Left lung (tissue), 10 donors: Measurements from ENCODE around the gene LRRC37A3. TPM values are rescaled to one million over a fixed set of nuclear protein-coding genes. Genes with fewer than 3 reads are reported as not detected.
"Not testable (repeated sequence)": the region's sequence is repeated elsewhere in the genome, so short reads cannot be mapped to it uniquely, and the experiment has no call there.

Experiments used
- ATAC-seq: fragments of 200-7000 bp; cut with Tn5 transposase; one replicate; pipeline ENCODE4 v1.9.1; 2020; ENCODE audit warnings: moderate library complexity
- DNase-seq, 4 donors: peaks; one replicate each; pipeline ENCODE4 v3.0.0-alpha.2; 2013 to 2020
- H3K27ac ChIP-seq, 2 donors: fragments of 200-600 bp; sonication (generic) in 1 of 2; one replicate each; pipeline versions ENCODE4 v1.5.0 to v1.8.0; 2020 to 2021
- H3K27me3 ChIP-seq, 2 donors: fragments of 200-600 bp; sonication (generic) in 1 of 2; one replicate each; pipeline versions ENCODE4 v1.5.0 to v1.8.0; 2020 to 2021
- H3K36me3 ChIP-seq, 2 donors: fragments of 200-600 bp; sonication (generic) in 1 of 2; one replicate each; pipeline versions ENCODE4 v1.5.0 to v1.8.0; 2020 to 2021
- H3K4me1 ChIP-seq, 2 donors: fragments of 200-600 bp; one replicate each; pipeline ENCODE4 v1.8.0; 2021
- H3K4me3 ChIP-seq, 2 donors: fragments of 200-600 bp; sonication (generic) in 1 of 2; one replicate each; pipeline versions ENCODE4 v1.5.0 to v1.8.0; 2020 to 2021; ENCODE audit warnings: mild to moderate bottlenecking in 1 of 2
- H3K9me3 ChIP-seq, 2 donors: fragments of 200-600 bp; sonication (generic) in 1 of 2; one replicate each; pipeline versions ENCODE4 v1.5.0 to v1.8.0; 2020 to 2021
- intact Hi-C, 2 donors: fragments of 100-400 bp; cut with DNase I; formaldehyde crosslinking; loops; one replicate each; pipeline versions ENCODE4 v1.11.2 to v1.14.2; 2022
- polyA plus RNA-seq, 6 donors: library from polyadenylated mRNA; unstranded; fragments of 120-200 nt; gene quantifications; one replicate each; pipeline ENCODE4 v1.2.1, GENCODE V29; 2013; ENCODE audit not compliant: insufficient read length in 6 of 6
- total RNA-seq, 2 donors: library from RNA; stranded (reverse); fragmentation: NEBNext Ultra II Directional; extraction: Animal tissue kit (Norgen Biotek cat#: 25700); gene quantifications; one replicate each; pipeline ENCODE4 v1.2.1, GENCODE V29; 2021
- TF ChIP-seq, protein P1 (sequence below), 2 donors: fragments of 200-600 bp; sonication (generic) in 1 of 2; IDR thresholded peaks; one replicate each; pipeline versions ENCODE4 v1.5.0 to v1.8.0; 2021; ENCODE audit warnings: antibody characterized with exemption in 2 of 2
- donor health status: DM: no; HTN: yes; CAD: no.
- donor health status: DM: no; HTN: no; CAD: no.

The LRRC37A3 gene
- total and polyA plus RNA-seq, 8 donors = 9.8 to 45.0 (median 29.6) TPM

DNA sequence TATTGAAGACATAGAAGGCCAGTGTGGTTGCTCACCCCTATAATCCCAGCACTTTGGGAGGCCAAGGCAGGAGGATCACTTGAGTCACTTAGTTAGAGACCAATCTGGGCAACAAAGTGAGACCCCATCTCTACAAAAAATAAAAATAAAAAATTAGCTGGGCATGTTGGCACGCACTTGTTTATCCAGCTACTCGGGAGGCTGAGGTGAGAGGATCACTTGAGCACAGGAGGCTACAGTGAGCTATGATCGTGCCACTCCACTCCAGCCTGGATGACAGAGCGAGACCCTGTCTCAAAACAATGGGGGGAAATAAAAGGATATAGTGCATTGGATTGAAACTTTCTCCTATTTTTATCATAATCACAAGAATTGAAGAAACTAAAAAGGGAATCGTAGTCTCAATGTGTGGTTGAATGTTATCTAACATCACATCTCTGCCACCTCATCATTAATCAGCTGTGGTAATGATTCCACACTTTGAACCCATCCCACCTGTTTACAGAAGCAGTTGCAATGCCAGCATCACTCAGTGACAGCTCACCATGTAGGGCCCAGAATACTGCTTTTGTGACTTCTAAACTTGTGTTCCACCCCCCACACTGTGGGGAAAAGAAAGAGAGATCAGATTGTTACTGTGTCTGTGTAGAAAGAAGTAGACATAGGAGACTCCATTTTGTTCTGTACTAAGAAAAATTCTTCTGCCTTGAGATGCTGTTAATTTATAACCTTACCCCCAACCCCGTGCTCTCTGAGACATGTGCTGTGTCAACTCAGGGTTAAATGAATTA lies 10.3 kb upstream of the LRRC37A3 start:
- intact Hi-C loops, DNase-seq, H3K27me3 ChIP-seq, ATAC-seq, H3K27ac ChIP-seq, H3K9me3 ChIP-seq, H3K4me3 ChIP-seq, H3K4me1 ChIP-seq, H3K36me3 ChIP-seq: not testable (repeated sequence)

DNA sequence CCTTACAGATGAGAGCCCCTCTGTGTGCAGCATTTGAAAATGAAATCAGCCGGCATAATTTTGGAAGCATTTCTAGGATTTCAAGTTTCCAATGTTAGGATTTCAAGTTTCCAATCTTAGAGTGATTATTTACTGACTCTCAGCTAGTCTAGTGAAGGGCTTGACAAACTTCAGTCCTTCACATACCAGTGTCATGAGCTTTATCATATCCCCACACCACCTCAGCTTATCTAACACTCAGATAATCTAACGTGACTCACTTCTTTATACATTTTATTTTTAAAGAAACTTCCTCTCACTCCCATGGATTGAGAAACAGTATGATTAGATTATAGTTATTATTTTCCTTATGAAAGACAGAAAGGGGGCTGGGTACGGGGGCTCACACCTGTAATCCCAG lies 9.4 kb upstream of the LRRC37A3 start:
- H3K36me3 ChIP-seq, H3K9me3 ChIP-seq, DNase-seq, intact Hi-C loops, H3K27me3 ChIP-seq, H3K27ac ChIP-seq, H3K4me3 ChIP-seq, H3K4me1 ChIP-seq: not testable (repeated sequence)
- peak; percentile 28 for ATAC-seq

DNA sequence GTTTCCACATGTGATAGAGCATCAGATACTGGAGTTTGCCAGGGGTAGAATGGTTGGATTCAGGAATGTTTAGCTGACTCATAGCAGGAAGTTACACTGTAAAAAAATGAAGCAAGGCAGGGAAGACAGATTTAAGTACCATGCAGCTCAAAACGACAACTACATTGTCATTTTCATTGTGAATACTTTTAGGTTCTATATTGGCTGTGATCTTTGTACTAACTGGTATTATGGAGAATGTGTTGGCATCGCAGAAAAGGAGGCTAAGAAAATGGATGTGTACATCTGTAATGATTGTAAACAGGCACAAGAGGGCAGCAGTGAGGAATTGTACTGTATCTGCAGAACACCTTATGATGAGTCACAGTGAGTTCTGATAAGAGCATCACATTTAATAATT lies 8.2 kb upstream of the LRRC37A3 start:
- H3K4me3 ChIP-seq, H3K9me3 ChIP-seq, H3K4me1 ChIP-seq, intact Hi-C loops, H3K36me3 ChIP-seq, H3K27ac ChIP-seq, H3K27me3 ChIP-seq: not testable (repeated sequence)
- ATAC-seq = peak; percentile 96
- DNase-seq = peak in 2 of 4 donors; percentile 36 to 65
- TF ChIP-seq, protein P1, sequence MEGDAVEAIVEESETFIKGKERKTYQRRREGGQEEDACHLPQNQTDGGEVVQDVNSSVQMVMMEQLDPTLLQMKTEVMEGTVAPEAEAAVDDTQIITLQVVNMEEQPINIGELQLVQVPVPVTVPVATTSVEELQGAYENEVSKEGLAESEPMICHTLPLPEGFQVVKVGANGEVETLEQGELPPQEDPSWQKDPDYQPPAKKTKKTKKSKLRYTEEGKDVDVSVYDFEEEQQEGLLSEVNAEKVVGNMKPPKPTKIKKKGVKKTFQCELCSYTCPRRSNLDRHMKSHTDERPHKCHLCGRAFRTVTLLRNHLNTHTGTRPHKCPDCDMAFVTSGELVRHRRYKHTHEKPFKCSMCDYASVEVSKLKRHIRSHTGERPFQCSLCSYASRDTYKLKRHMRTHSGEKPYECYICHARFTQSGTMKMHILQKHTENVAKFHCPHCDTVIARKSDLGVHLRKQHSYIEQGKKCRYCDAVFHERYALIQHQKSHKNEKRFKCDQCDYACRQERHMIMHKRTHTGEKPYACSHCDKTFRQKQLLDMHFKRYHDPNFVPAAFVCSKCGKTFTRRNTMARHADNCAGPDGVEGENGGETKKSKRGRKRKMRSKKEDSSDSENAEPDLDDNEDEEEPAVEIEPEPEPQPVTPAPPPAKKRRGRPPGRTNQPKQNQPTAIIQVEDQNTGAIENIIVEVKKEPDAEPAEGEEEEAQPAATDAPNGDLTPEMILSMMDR (IDR thresholded peaks at IDR 0.05) = peak; percentile 48 to 60

DNA sequence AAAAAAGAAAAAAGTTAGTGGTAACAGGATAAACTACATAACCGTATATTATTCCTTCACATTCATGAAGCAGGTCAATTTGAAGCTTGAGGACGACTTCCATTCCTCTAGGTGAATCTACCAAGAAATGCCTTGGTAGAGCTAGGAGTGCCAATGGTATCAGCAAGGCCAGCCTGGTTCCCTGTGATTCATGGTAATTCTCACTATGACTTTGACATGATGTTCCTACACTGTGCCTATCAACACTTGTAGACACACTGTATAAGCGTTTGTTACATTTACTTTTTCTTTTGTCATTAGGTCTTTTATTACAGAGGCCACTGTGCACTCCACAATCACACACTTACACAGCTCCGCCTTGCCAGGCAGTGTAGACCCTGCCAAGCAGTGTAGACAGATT lies 7.2 kb upstream of the LRRC37A3 start:
- H3K27me3 ChIP-seq, H3K27ac ChIP-seq, ATAC-seq, DNase-seq, H3K36me3 ChIP-seq, H3K4me3 ChIP-seq, H3K9me3 ChIP-seq, intact Hi-C loops: not testable (repeated sequence)
- peaks cover 0 to 11% of the 10 kb centered on the region in 2 donors for H3K4me1 ChIP-seq

DNA sequence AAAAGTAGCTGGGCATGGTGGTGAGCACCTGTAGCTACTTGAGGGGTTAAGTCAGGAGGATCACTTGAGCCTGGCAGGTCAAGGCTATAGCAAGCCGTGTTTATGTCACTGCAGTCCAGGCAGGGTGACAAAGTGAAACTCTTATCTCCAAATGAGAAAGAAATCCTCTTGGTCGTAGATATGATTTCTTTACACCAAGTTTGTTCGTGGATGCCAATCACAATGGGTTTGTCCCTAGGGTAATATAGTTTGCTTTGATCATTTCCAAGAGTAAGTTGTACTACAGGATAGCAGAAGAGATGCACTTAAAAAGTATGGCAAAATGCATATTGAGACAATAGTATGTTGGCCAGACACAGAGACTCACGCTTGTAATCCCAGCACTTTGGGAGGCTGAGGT lies 6.0 kb upstream of the LRRC37A3 start:
- not testable (repeated sequence) for DNase-seq

DNA sequence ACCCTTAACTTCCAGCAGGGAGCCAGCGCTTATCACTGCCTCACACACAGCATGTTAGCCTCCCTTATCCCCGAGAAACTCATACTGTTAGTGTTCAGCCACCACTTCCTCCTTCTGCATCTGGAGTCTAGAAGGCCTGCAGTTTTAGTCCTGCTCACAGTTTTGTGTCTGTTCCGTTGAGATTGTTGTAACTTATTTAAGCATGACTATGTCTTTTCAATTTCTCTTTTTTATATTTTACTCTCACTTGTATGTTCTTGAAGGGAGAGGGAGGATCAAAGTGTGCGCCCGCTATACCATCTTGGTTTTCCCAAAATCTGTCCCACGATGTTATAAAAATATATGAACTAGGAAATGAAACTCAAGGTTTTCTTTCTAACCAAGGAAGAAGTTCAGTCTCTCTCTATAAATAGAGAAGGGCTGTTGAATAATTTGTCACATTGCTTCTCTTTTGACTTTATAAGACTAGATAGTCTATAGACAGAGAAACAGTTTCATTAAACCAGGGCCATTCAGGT lies 3.8 kb upstream of the LRRC37A3 start:
- intact Hi-C loops, ATAC-seq, DNase-seq, H3K36me3 ChIP-seq, H3K4me3 ChIP-seq, H3K9me3 ChIP-seq, H3K27me3 ChIP-seq: not testable (repeated sequence)
- Histone ChIP-seq H3K4me1 (peaks cover 0 to 17% of the 10 kb centered on the region in 2 donors), H3K27ac (peak overlapping the region in 1 of 2 donors; percentile 38)

More for the DNA sequence above, 6.0 kb upstream of the LRRC37A3 start:
- H3K4me1 ChIP-seq = peaks cover 0 to 12% of the 10 kb centered on the region in 2 donors
- H3K4me3 ChIP-seq, intact Hi-C loops, H3K27me3 ChIP-seq, ATAC-seq, H3K27ac ChIP-seq, H3K9me3 ChIP-seq, H3K36me3 ChIP-seq: not testable (repeated sequence)

DNA sequence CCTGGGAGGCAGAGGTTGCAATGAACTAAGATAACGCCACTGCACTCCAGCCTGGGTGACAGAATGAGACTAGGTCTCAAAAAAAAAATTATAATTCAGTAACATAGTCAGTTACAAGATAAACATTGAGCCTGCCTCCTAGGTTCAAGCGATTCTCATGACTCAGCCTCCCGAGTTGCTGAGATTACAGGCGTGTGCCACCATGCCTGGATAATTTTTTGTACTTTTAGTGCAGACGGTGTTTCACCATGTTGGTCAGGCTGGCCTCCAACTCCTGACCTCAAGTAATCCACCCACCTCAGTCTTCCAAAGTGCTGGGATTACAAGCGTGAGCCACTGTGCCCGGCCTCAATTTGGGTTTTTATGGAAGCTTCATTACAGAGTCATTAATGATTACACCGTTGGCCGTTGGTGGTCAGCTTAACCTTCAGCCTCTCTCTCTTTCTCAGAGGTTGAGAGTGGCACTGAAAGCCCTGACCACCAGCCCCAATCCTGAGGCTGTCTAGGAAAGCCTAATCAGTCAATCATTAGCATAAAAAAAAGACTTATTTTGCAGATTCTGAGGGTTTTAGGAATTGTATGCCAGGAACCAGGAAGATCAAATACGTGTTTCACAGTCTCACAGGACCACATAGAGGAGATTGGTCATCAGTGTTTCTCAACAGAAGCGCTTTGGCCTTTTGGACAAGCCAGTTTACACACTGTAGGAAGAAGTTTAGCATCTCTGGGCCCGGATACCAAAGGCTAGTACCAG lies 1.3 kb upstream of the LRRC37A3 start:
- ATAC-seq (no peak), DNase-seq (no peak)
- intact Hi-C loops = no loop called here
- H3K27me3 ChIP-seq = no peaks in the 10 kb centered on the region
- no peaks in the 10 kb centered on the region for H3K36me3 ChIP-seq
- no peak overlapping the region for H3K4me3 ChIP-seq
- TF ChIP-seq, protein P1 (IDR thresholded peaks at IDR 0.05) = no peak
- peaks cover 0 to 13% of the 10 kb centered on the region in 2 donors for H3K4me1 ChIP-seq
- no peaks in the 10 kb centered on the region for H3K9me3 ChIP-seq
- peak overlapping the region in 1 of 2 donors; percentile 95 for H3K27ac ChIP-seq
